ENCODE measurements around the gene SEMA3F.

Gene SEMA3F

GRCh38 chr3:50229490-50229889, 74.4 kb downstream of the SEMA3F start:
- TF ChIP-seq FOXM1 (IDR thresholded peaks at IDR 0.05; ENCODE audit: borderline replicate concordance, low read depth) (no peak), USF1 (IDR thresholded peaks at IDR 0.05) (no peak), EP300 (IDR thresholded peaks at IDR 0.05; ENCODE audit: borderline replicate concordance) (no peak), YY1 (IDR thresholded peaks at IDR 0.05; ENCODE audit: low read depth) (no peak), TCF12 (IDR thresholded peaks at IDR 0.05; ENCODE audit: low read depth) (no peak), REST (IDR thresholded peaks at IDR 0.05; ENCODE audit: low read depth) (no peak), TEAD4 (IDR thresholded peaks at IDR 0.05) (no peak), CEBPB (IDR thresholded peaks at IDR 0.05) (no peak), RAD21 (IDR thresholded peaks at IDR 0.05; ENCODE audit: low read depth) (no peak), NFIC (IDR thresholded peaks at IDR 0.05) (no peak), ZBTB7A (IDR thresholded peaks at IDR 0.05; ENCODE audit: low read depth) (no peak), CREB1 (IDR thresholded peaks at IDR 0.05; ENCODE audit: low read depth) (no peak)

GRCh38 chr3:50230104-50230793, 75.1 kb downstream of the SEMA3F start:
- TF ChIP-seq CEBPB (IDR thresholded peaks at IDR 0.05) (no peak), YY1 (IDR thresholded peaks at IDR 0.05; ENCODE audit: low read depth) (no peak), USF1 (IDR thresholded peaks at IDR 0.05) (no peak), EGR1 (IDR thresholded peaks at IDR 0.05) (no peak), NFIC (IDR thresholded peaks at IDR 0.05) (no peak), TEAD4 (IDR thresholded peaks at IDR 0.05) (no peak), CREB1 (IDR thresholded peaks at IDR 0.05; ENCODE audit: low read depth) (no peak), RAD21 (IDR thresholded peaks at IDR 0.05; ENCODE audit: low read depth) (no peak), FOXM1 (IDR thresholded peaks at IDR 0.05; ENCODE audit: borderline replicate concordance, low read depth) (no peak), MAX (IDR thresholded peaks at IDR 0.05) (no peak), TAF1 (IDR thresholded peaks at IDR 0.05; ENCODE audit: low read depth) (no peak), EP300 (IDR thresholded peaks at IDR 0.05; ENCODE audit: borderline replicate concordance) (no peak), TCF12 (IDR thresholded peaks at IDR 0.05; ENCODE audit: low read depth) (no peak), REST (IDR thresholded peaks at IDR 0.05; ENCODE audit: low read depth) (no peak), ZBTB7A (IDR thresholded peaks at IDR 0.05; ENCODE audit: low read depth) (no peak)

- TF ChIP-seq EP300 (IDR thresholded peaks at IDR 0.05; ENCODE audit: borderline replicate concordance) (no peak), CEBPB (IDR thresholded peaks at IDR 0.05) (no peak), EGR1 (IDR thresholded peaks at IDR 0.05) (no peak), NFIC (IDR thresholded peaks at IDR 0.05) (no peak), FOXM1 (IDR thresholded peaks at IDR 0.05; ENCODE audit: borderline replicate concordance, low read depth) (no peak)
Observed at GRCh38 chr3:50230794-50231125, 75.6 kb downstream of the SEMA3F start.

DNA sequence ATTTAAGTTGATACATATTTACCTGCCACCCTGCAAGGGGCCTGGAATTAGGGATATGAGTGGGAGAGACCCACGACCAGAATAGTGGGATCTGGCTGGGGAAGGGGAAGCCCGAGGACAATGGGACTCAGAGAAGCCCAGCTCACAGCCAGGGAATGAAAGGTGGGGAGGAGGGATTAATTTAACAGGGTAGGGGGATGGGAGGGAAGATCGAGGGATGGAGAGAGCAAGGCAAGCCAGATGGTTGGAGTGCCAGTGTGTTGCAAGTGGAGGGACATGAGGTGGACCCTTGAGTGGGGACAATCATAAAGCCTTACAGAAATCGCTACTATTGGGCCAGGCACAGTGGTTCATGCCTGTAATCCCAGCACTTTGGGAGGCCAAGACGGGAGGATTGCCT, 76.5 kb downstream of the SEMA3F start:
- TF ChIP-seq TEAD4 (IDR thresholded peaks at IDR 0.05), result no peak
- no peak for TF ChIP-seq FOXM1 (IDR thresholded peaks at IDR 0.05; ENCODE audit: borderline replicate concordance, low read depth)
- no peak for TF ChIP-seq USF1 (IDR thresholded peaks at IDR 0.05)
- TF ChIP-seq CREB1 (IDR thresholded peaks at IDR 0.05; ENCODE audit: low read depth), result no peak
- no peak for TF ChIP-seq TAF1 (IDR thresholded peaks at IDR 0.05; ENCODE audit: low read depth)
- TF ChIP-seq CEBPB (IDR thresholded peaks at IDR 0.05), result no peak
- no peak for TF ChIP-seq RAD21 (IDR thresholded peaks at IDR 0.05; ENCODE audit: low read depth)
- TF ChIP-seq NFIC (IDR thresholded peaks at IDR 0.05), result no peak
- no peak for TF ChIP-seq EP300 (IDR thresholded peaks at IDR 0.05; ENCODE audit: borderline replicate concordance)
- no peak for TF ChIP-seq YY1 (IDR thresholded peaks at IDR 0.05; ENCODE audit: low read depth)
- no peak for TF ChIP-seq REST (IDR thresholded peaks at IDR 0.05; ENCODE audit: low read depth)
